HL-60 (cell line): ENCODE data around the gene KRT3.

ENCODE experiments used
- DNase-seq, 2 experiments: peaks; one replicate each; pipeline ENCODE4 v3.0.0-alpha.2; 2010 to 2020; ENCODE audit warnings: low read depth in 1 of 2, low spot score in 1 of 2
- H3K27ac ChIP-seq: fragments of 250-450 bp; sonication (Bioruptor Pico); replicated peaks from 2 replicates; pipeline ENCODE4 v1.5.1; 2020; ENCODE audit warnings: mild to moderate bottlenecking, moderate library complexity
- H3K27me3 ChIP-seq: fragments of 250-450 bp; sonication (Bioruptor Pico); 2 replicates; pipeline ENCODE4 v1.5.1; 2021; ENCODE audit warnings: mild to moderate bottlenecking, moderate library complexity; ENCODE audit not compliant: insufficient read depth, poor library complexity, severe bottlenecking
- H3K4me3 ChIP-seq: replicated peaks from 2 replicates; pipeline ENCODE4 v1.5.1; 2011; ENCODE audit warnings: mild to moderate bottlenecking, control low read depth, low read length; ENCODE audit not compliant: insufficient read depth
- CTCF ChIP-seq: IDR thresholded peaks from one replicate; pipeline ENCODE4 v1.5.1; 2011; ENCODE audit warnings: low read length, control low read depth, inconsistent platforms; ENCODE audit not compliant: insufficient read depth
- GABPA ChIP-seq: IDR thresholded peaks from 2 replicates; pipeline ENCODE4 v1.6.1; 2012; ENCODE audit warnings: low read depth
- POLR2AphosphoS5 ChIP-seq: IDR thresholded peaks from 2 replicates; pipeline ENCODE4 v1.6.1; 2012; ENCODE audit warnings: low read depth
- SPI1 ChIP-seq: IDR thresholded peaks from 2 replicates; pipeline ENCODE4 v1.6.1; 2012; ENCODE audit warnings: low read depth, mild to moderate bottlenecking, borderline replicate concordance
- TF ChIP-seq, protein P1 (sequence below): IDR thresholded peaks from 2 replicates; pipeline ENCODE4 v1.6.1; 2012; ENCODE audit warnings: low read depth; ENCODE audit not compliant: insufficient replicate concordance

Gene KRT3

DNA sequence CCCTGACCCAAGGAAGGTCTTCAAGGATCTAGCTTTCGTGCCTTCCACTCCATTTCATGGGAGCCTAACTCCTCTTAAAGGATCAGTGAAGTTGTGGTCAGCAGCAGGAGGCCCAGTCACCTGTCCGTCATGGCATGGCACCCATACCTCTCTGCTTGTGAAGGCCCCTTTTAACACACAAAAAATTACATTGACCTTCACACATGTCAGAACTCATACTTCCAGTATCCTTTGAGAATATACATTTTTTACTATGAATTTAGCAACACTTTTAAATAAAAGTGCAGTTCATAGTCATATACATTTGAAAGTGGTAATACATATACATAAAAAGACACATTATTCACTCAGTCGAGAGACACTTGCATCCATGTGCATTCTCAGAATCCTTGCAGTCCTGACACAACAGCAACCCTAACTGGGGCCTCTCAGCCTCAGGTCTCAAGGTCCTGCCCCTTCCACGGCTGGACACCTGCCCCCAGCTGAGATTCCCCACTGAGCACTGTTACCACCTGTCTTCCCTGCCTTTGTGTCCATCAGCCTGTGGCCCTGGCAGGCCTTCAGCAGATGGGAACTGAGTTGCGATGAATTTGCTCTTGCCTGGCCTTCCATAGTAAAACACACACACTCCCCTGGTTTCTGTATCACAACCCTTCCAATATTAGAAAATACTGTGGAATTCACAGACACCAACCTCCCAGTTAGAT is 3.7 kb upstream of the KRT3 start:
- no peak overlapping the region for H3K27ac ChIP-seq
- H3K27me3 ChIP-seq, result no peaks in the 10 kb centered on the region
- H3K4me3 ChIP-seq, result no peak overlapping the region
- no peak for DNase-seq
- TF ChIP-seq SPI1, result no peak
- no peak for TF ChIP-seq CTCF
- TF ChIP-seq GABPA, result no peak
- TF ChIP-seq, protein P1, sequence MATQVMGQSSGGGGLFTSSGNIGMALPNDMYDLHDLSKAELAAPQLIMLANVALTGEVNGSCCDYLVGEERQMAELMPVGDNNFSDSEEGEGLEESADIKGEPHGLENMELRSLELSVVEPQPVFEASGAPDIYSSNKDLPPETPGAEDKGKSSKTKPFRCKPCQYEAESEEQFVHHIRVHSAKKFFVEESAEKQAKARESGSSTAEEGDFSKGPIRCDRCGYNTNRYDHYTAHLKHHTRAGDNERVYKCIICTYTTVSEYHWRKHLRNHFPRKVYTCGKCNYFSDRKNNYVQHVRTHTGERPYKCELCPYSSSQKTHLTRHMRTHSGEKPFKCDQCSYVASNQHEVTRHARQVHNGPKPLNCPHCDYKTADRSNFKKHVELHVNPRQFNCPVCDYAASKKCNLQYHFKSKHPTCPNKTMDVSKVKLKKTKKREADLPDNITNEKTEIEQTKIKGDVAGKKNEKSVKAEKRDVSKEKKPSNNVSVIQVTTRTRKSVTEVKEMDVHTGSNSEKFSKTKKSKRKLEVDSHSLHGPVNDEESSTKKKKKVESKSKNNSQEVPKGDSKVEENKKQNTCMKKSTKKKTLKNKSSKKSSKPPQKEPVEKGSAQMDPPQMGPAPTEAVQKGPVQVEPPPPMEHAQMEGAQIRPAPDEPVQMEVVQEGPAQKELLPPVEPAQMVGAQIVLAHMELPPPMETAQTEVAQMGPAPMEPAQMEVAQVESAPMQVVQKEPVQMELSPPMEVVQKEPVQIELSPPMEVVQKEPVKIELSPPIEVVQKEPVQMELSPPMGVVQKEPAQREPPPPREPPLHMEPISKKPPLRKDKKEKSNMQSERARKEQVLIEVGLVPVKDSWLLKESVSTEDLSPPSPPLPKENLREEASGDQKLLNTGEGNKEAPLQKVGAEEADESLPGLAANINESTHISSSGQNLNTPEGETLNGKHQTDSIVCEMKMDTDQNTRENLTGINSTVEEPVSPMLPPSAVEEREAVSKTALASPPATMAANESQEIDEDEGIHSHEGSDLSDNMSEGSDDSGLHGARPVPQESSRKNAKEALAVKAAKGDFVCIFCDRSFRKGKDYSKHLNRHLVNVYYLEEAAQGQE, result no peak
- no peak for TF ChIP-seq POLR2AphosphoS5

DNA sequence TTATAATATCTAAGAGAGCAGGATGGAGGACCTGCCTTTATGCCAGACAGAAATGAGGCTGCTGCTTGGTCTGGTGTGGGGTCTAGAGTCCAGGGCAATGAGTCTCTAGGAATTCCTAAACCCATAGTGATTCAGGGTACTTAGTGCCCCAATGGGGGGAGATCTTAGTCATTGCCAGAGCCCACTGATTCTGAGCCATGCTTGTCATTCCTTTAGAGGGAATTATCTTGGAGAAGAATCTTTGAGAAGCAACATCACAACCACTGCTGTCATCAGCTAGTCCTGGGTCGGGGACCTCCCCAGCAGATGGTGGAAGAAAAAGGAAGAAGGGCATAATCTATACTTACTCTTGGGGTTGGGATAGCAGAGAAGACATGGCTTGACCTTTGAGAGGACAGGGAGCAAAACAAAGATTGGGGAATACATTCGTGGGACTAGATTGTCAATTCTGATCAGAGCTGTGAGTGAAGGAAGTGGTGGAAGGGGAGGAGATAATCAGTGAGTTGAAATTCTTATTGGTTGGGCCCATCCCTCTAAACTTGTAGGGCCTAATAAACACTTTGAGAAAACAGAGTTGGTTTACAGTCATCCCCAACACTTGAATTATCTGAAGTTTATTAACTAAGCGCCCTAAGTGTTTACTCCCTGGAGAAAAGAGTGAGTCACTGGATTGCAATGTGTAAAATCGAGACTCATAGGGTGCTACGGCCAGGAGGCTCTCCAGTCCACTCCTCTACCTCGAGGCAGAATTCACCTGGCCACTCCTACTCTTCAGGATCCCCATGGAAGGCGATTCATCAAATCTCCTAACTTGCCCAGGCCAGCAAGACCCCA is 3.0 kb upstream of the KRT3 start:
- DNase-seq, result no peak
- no peak overlapping the region for H3K4me3 ChIP-seq
- no peaks in the 10 kb centered on the region for H3K27me3 ChIP-seq
- H3K27ac ChIP-seq, result no peak overlapping the region
- TF ChIP-seq SPI1 (no peak), GABPA (no peak), CTCF (no peak), POLR2AphosphoS5 (no peak)
- TF ChIP-seq, protein P1, result no peak

DNA sequence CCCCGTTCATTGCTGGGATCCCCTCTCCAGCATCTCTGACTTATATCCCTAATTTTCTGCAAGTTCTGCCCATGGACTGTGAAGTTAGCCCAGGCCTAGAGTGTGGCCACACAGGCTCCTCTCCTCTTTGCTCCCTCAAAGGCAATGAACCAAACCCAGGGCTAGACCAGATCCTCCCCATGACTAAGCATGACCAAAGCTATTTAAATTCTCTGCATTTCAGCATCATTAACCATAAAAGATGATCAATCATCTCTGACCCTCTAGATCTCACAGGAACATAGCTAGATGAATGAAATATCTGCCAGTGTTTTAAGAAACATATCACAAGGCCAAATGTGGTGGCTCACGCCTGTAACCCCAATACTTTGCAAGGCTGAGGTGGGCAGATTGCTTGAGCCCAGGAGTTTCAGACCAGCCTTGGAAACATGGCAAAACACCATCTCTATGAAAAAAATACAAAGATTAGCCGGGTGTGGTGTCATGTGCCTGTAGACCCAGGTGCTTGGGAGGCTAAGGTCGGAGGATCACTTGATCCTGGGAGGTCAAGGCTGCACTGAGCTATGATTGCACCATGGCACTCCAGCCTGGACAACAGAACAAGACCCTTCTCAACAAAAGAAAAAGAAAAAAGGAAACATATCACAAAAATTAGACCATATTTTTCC is 2.2 kb upstream of the KRT3 start:
- no peak overlapping the region for H3K4me3 ChIP-seq
- TF ChIP-seq, protein P1, result no peak
- no peak for TF ChIP-seq POLR2AphosphoS5
- no peak for TF ChIP-seq SPI1
- TF ChIP-seq CTCF, result no peak
- no peak for TF ChIP-seq GABPA
- H3K27ac ChIP-seq, result no peak overlapping the region
- DNase-seq, result no peak
- H3K27me3 ChIP-seq, result no peaks in the 10 kb centered on the region
